Activated T-helper 1 cell treated with anti-CD3 and anti-CD28 coated beads, Interleukin-12 subunit alpha, Interleukin-12 subunit beta, Interleukin-2, Interleukin-4 antibody, amounts not matched to agents 30 ng/mL and 10 ng/mL and 1 ng/mL, durations not matched to agents 14 hours and 24 hours and 36 hours (primary cell): ENCODE results near the gene PUSL1. TPM values are rescaled to one million over a fixed set of nuclear protein-coding genes. Genes with fewer than 3 reads are reported as not detected.

Source experiments
- DNase-seq: peaks from one replicate; pipeline ENCODE4 v3.0.0; 2021; ENCODE audit warnings: low spot score
- H3K27ac Mint-ChIP-seq: one replicate; pipeline ENCODE4 v1.8.0; 2021; ENCODE audit warnings: mild to moderate bottlenecking, mixed read lengths
- H3K27me3 Mint-ChIP-seq: one replicate; pipeline ENCODE4 v1.8.0; 2022; ENCODE audit warnings: mild to moderate bottlenecking, moderate library complexity, mixed read lengths; ENCODE audit not compliant: insufficient read depth
- H3K36me3 Mint-ChIP-seq: one replicate; pipeline ENCODE4 v1.8.0; 2021; ENCODE audit warnings: low read depth, mixed read lengths
- H3K4me1 Mint-ChIP-seq: one replicate; pipeline ENCODE4 v1.8.0; 2021; ENCODE audit warnings: low read depth, mixed read lengths
- H3K4me3 Mint-ChIP-seq: one replicate; pipeline ENCODE4 v1.8.0; 2021; ENCODE audit warnings: mild to moderate bottlenecking, moderate library complexity, mixed read lengths
- H3K9me3 Mint-ChIP-seq: one replicate; pipeline ENCODE4 v1.8.0; 2021; ENCODE audit warnings: mixed read lengths
- intact Hi-C: fragments of 100-400 bp; cut with micrococcal nuclease; formaldehyde crosslinking; loops from one replicate; pipeline ENCODE4 v1.15.1; 2024
- total RNA-seq: library from RNA; stranded (reverse); gene quantifications from 2 replicates; pipeline ENCODE4 v1.2.3, GENCODE V29; 2022

PUSL1 gene
- total RNA-seq, 1 donor from 2014 or later = 36.8 TPM

- Mint-ChIP-seq H3K27me3 (no peaks in the 10 kb centered on the region), H3K27ac (no peak overlapping the region), H3K4me1 (no peaks in the 10 kb centered on the region), H3K9me3 (no peaks in the 10 kb centered on the region), H3K4me3 (no peak overlapping the region), H3K36me3 (no peaks in the 10 kb centered on the region)
- DNase-seq = no peak
- intact Hi-C loops = no loop called here
These were observed 24.6 kb upstream of the PUSL1 start for GRCh38 chr1:1283821-1284220.

GRCh38 chr1:1284221-1285101 is 23.9 kb upstream of the PUSL1 start:
- no peak overlapping the region for H3K4me3 Mint-ChIP-seq
- H3K36me3 Mint-ChIP-seq = no peaks in the 10 kb centered on the region
- no peaks in the 10 kb centered on the region for H3K4me1 Mint-ChIP-seq

GRCh38 chr1:1285102-1285571 is 23.3 kb upstream of the PUSL1 start:
- no peak overlapping the region for H3K4me3 Mint-ChIP-seq
- H3K4me1 Mint-ChIP-seq = no peaks in the 10 kb centered on the region
- H3K36me3 Mint-ChIP-seq = no peaks in the 10 kb centered on the region
- no peaks in the 10 kb centered on the region for H3K27me3 Mint-ChIP-seq
- intact Hi-C loops = no loop called here
- no peaks in the 10 kb centered on the region for H3K9me3 Mint-ChIP-seq
- H3K27ac Mint-ChIP-seq = no peak overlapping the region
- DNase-seq = no peak

More at GRCh38 chr1:1284221-1285101, 23.9 kb upstream of the PUSL1 start:
- DNase-seq = no peak
- Mint-ChIP-seq H3K27ac (no peak overlapping the region), H3K9me3 (no peaks in the 10 kb centered on the region), H3K27me3 (no peaks in the 10 kb centered on the region)
- intact Hi-C loops = no loop called here

- DNase-seq = no peak
- Mint-ChIP-seq H3K27ac (no peak overlapping the region), H3K9me3 (no peaks in the 10 kb centered on the region), H3K4me3 (no peak overlapping the region), H3K36me3 (no peaks in the 10 kb centered on the region), H3K4me1 (no peaks in the 10 kb centered on the region), H3K27me3 (no peaks in the 10 kb centered on the region)
- intact Hi-C loops = no loop called here
These were observed 22.6 kb upstream of the PUSL1 start for GRCh38 chr1:1285611-1286311.

GRCh38 chr1:1286313-1287261 is 21.8 kb upstream of the PUSL1 start:
- H3K9me3 Mint-ChIP-seq = no peaks in the 10 kb centered on the region
- H3K27me3 Mint-ChIP-seq = no peaks in the 10 kb centered on the region
- intact Hi-C loops = no loop called here
- no peaks in the 10 kb centered on the region for H3K4me1 Mint-ChIP-seq
- H3K36me3 Mint-ChIP-seq = no peaks in the 10 kb centered on the region
- H3K27ac Mint-ChIP-seq = no peak overlapping the region
- H3K4me3 Mint-ChIP-seq = no peak overlapping the region
- DNase-seq = no peak

- DNase-seq = no peak
- no peaks in the 10 kb centered on the region for H3K36me3 Mint-ChIP-seq
- no peaks in the 10 kb centered on the region for H3K4me1 Mint-ChIP-seq
- intact Hi-C loops = no loop called here
- no peaks in the 10 kb centered on the region for H3K9me3 Mint-ChIP-seq
- no peak overlapping the region for H3K4me3 Mint-ChIP-seq
- no peaks in the 10 kb centered on the region for H3K27me3 Mint-ChIP-seq
- no peak overlapping the region for H3K27ac Mint-ChIP-seq
These were observed 20.9 kb upstream of the PUSL1 start for GRCh38 chr1:1287288-1288110.

- Mint-ChIP-seq H3K9me3 (no peaks in the 10 kb centered on the region), H3K4me1 (no peaks in the 10 kb centered on the region), H3K36me3 (no peaks in the 10 kb centered on the region), H3K27ac (peak overlapping the region; percentile 29), H3K27me3 (no peaks in the 10 kb centered on the region), H3K4me3 (no peak overlapping the region)
- intact Hi-C loops = loop anchor here (2.0 to 5.0 kb wide), 2 partner anchors 167 to 308 kb away; partner anchors contain the start of gene PERM1
- DNase-seq = peak; percentile 62
These were observed 18.1 kb upstream of the PUSL1 start for GRCh38 chr1:1290238-1290731.

- H3K27me3 Mint-ChIP-seq = no peaks in the 10 kb centered on the region
- H3K4me3 Mint-ChIP-seq = no peak overlapping the region
- H3K36me3 Mint-ChIP-seq = no peaks in the 10 kb centered on the region
- no peak for DNase-seq
- intact Hi-C loops = loop anchor here (2.0 to 5.0 kb wide), 2 partner anchors 168 to 309 kb away; partner anchors contain the start of gene PERM1
- H3K4me1 Mint-ChIP-seq = no peaks in the 10 kb centered on the region
- no peaks in the 10 kb centered on the region for H3K9me3 Mint-ChIP-seq
- no peak overlapping the region for H3K27ac Mint-ChIP-seq
These were observed 17.3 kb upstream of the PUSL1 start for GRCh38 chr1:1291023-1291528.

GRCh38 chr1:1291548-1292441 is 16.6 kb upstream of the PUSL1 start:
- Mint-ChIP-seq H3K4me3 (no peak overlapping the region), H3K4me1 (no peaks in the 10 kb centered on the region), H3K36me3 (no peaks in the 10 kb centered on the region), H3K27ac (no peak overlapping the region), H3K27me3 (no peaks in the 10 kb centered on the region), H3K9me3 (no peaks in the 10 kb centered on the region)
- peak; percentile 52 for DNase-seq
- intact Hi-C loops = loop anchor here (2.0 to 5.0 kb wide), 3 partner anchors 169 to 309 kb away; partner anchors contain the start of gene PERM1

- intact Hi-C loops = loop anchor here (2.0 to 5.0 kb wide), 2 partner anchors 260 to 310 kb away; partner anchors contain the start of gene PERM1
- no peak for DNase-seq
- no peaks in the 10 kb centered on the region for H3K27me3 Mint-ChIP-seq
- no peaks in the 10 kb centered on the region for H3K36me3 Mint-ChIP-seq
- H3K4me1 Mint-ChIP-seq = no peaks in the 10 kb centered on the region
- H3K27ac Mint-ChIP-seq = no peak overlapping the region
- H3K9me3 Mint-ChIP-seq = no peaks in the 10 kb centered on the region
- H3K4me3 Mint-ChIP-seq = no peak overlapping the region
These were observed 16.0 kb upstream of the PUSL1 start for GRCh38 chr1:1292442-1292779.

GRCh38 chr1:1292851-1293250 is 15.5 kb upstream of the PUSL1 start:
- DNase-seq = no peak
- no peaks in the 10 kb centered on the region for H3K9me3 Mint-ChIP-seq

More at GRCh38 chr1:1292851-1293250, 15.5 kb upstream of the PUSL1 start:
- no peak overlapping the region for H3K4me3 Mint-ChIP-seq
- no peaks in the 10 kb centered on the region for H3K4me1 Mint-ChIP-seq
- H3K27ac Mint-ChIP-seq = no peak overlapping the region
- intact Hi-C loops = loop anchor here (2.0 to 5.0 kb wide), 2 partner anchors 260 to 311 kb away; partner anchors contain the start of gene PERM1
- H3K36me3 Mint-ChIP-seq = no peaks in the 10 kb centered on the region
- H3K27me3 Mint-ChIP-seq = no peaks in the 10 kb centered on the region
